Stimulated activated naive CD8-positive, alpha-beta T cell treated with anti-CD3 and anti-CD28 coated beads, Interleukin-15, Interleukin-2, amounts not matched to agents 100 ng/mL and 50 ng/mL, for 24 hours (primary cell): ENCODE results near the gene HOXD1.

Experiments
- H3K27ac Mint-ChIP-seq: one replicate; pipeline ENCODE4 v1.8.0; 2021; ENCODE audit warnings: mild to moderate bottlenecking, mixed read lengths
- H3K27me3 Mint-ChIP-seq: one replicate; pipeline ENCODE4 v1.8.0; 2021; ENCODE audit warnings: mixed read lengths
- H3K36me3 Mint-ChIP-seq: one replicate; pipeline ENCODE4 v1.8.0; 2021; ENCODE audit warnings: low read depth, mixed read lengths
- H3K4me1 Mint-ChIP-seq: one replicate; pipeline ENCODE4 v1.8.0; 2021; ENCODE audit warnings: low read depth, mixed read lengths
- H3K4me3 Mint-ChIP-seq: one replicate; pipeline ENCODE4 v1.8.0; 2021; ENCODE audit warnings: mild to moderate bottlenecking, mixed read lengths
- H3K9me3 Mint-ChIP-seq: one replicate; pipeline ENCODE4 v1.8.0; 2021; ENCODE audit warnings: mixed read lengths

The HOXD1 gene

GRCh38 chr2:176211110-176211509 is 22.6 kb downstream of the HOXD1 start:
- H3K9me3 Mint-ChIP-seq = no peaks in the 10 kb centered on the region
- H3K27me3 Mint-ChIP-seq = peaks cover 18% of the 10 kb centered on the region
- no peaks in the 10 kb centered on the region for H3K36me3 Mint-ChIP-seq
- no peak overlapping the region for H3K27ac Mint-ChIP-seq
- no peaks in the 10 kb centered on the region for H3K4me1 Mint-ChIP-seq
- no peak overlapping the region for H3K4me3 Mint-ChIP-seq

- Mint-ChIP-seq H3K9me3 (no peaks in the 10 kb centered on the region), H3K27me3 (peaks cover 18% of the 10 kb centered on the region), H3K36me3 (no peaks in the 10 kb centered on the region), H3K27ac (no peak overlapping the region), H3K4me3 (no peak overlapping the region), H3K4me1 (no peaks in the 10 kb centered on the region)
Observed at GRCh38 chr2:176212276-176212675, 23.8 kb downstream of the HOXD1 start.

DNA sequence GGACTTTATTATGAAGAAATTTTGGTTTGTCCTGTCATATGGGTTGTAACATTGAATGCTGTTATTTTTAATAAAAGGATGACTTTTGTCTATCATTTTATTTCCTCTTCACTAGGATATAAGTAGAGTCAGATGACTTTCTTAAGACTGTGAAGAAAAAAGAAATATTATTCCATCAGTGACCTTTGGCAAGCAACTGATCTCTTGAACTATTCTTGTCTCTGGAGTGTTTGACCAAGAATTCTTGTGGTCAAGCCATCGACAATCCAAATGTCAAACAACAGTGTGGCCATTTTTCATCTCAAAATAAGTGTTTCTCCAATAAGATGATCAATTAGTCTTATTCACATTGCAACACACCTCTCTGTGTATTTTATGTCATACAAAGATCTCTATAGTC is 24.9 kb downstream of the HOXD1 start:
- H3K36me3 Mint-ChIP-seq = no peaks in the 10 kb centered on the region
- H3K4me1 Mint-ChIP-seq = no peaks in the 10 kb centered on the region
- no peaks in the 10 kb centered on the region for H3K9me3 Mint-ChIP-seq
- no peak overlapping the region for H3K27ac Mint-ChIP-seq
- no peak overlapping the region for H3K4me3 Mint-ChIP-seq
- H3K27me3 Mint-ChIP-seq = peaks cover 18% of the 10 kb centered on the region

GRCh38 chr2:176227874-176228273 is 39.4 kb downstream of the HOXD1 start:
- no peaks in the 10 kb centered on the region for H3K4me1 Mint-ChIP-seq
- no peak overlapping the region for H3K4me3 Mint-ChIP-seq
- no peaks in the 10 kb centered on the region for H3K9me3 Mint-ChIP-seq
- no peak overlapping the region for H3K27ac Mint-ChIP-seq
- H3K36me3 Mint-ChIP-seq = no peaks in the 10 kb centered on the region
- H3K27me3 Mint-ChIP-seq = peaks cover 65% of the 10 kb centered on the region

DNA sequence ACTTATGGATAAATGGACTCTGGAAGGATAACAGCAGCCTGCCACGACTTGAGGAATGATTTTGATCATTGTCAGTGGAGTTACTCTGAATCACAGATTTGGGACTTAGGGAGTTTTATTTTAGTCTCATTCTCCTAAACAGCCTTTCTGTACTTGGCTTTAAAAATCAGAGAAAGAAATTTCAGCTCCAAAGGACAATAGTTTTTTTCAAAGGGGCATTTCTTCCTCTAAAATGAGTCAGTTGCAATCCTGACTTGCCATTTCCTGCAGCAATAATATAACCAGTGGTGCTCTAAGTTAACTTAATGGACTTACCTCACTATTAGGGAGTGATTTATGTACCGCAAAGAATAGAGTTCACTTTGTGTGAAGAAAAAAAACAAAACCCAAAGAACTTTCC is 45.7 kb downstream of the HOXD1 start:
- Mint-ChIP-seq H3K4me1 (no peaks in the 10 kb centered on the region), H3K4me3 (no peak overlapping the region), H3K27me3 (peaks cover 71% of the 10 kb centered on the region), H3K36me3 (no peaks in the 10 kb centered on the region), H3K27ac (no peak overlapping the region), H3K9me3 (no peaks in the 10 kb centered on the region)

- Mint-ChIP-seq H3K4me3 (no peak overlapping the region), H3K9me3 (no peaks in the 10 kb centered on the region), H3K4me1 (no peaks in the 10 kb centered on the region), H3K36me3 (no peaks in the 10 kb centered on the region), H3K27me3 (peaks cover 69% of the 10 kb centered on the region), H3K27ac (no peak overlapping the region)
Observed at GRCh38 chr2:176234940-176235339, 46.5 kb downstream of the HOXD1 start.

DNA sequence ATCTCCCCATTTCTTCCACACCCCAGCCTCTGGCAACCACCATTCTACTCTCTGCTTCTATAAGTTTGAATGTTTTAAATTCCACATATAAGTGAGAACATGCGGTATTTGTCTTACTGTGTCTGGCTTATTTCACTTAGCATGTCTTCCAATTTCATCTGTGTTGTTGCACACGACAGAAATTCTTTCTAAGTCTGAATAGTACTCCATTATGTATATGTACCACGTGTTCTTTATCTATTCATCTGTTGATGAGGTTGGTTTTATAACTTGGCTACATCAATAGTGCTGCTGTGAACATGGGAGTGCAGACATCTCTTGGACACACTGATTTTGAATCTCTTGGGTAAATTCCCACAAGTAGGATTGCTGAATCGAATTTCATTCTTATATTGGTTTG is 49.0 kb downstream of the HOXD1 start:
- Mint-ChIP-seq H3K27me3 (peaks cover 59% of the 10 kb centered on the region), H3K9me3 (no peaks in the 10 kb centered on the region), H3K4me3 (no peak overlapping the region), H3K4me1 (no peaks in the 10 kb centered on the region), H3K36me3 (no peaks in the 10 kb centered on the region), H3K27ac (no peak overlapping the region)

DNA sequence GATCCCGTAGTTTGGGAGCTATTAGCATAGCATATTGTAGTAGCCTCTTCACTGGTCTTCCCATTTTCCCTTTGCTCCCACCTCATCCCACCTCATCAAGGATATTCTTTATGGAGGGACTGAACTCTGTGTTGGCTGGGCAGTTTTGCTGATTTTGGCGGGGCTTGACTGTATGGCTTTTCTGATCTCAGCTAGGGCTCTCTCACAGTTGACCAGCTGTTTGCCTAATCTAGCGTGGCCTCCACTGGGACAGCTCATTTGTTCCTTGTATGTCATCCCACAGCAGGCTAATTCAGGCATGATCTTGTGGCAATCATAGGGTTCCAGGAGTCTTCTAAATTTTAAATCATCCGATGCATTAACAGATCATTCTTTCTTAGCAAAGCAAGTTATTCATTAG is 50.6 kb downstream of the HOXD1 start:
- H3K4me3 Mint-ChIP-seq = no peak overlapping the region
- no peaks in the 10 kb centered on the region for H3K9me3 Mint-ChIP-seq
- H3K27me3 Mint-ChIP-seq = peaks cover 57% of the 10 kb centered on the region

GRCh38 chr2:176240301-176240700 is 51.8 kb downstream of the HOXD1 start:
- Mint-ChIP-seq H3K36me3 (no peaks in the 10 kb centered on the region), H3K27me3 (peaks cover 48% of the 10 kb centered on the region), H3K4me1 (no peaks in the 10 kb centered on the region), H3K9me3 (no peaks in the 10 kb centered on the region), H3K27ac (no peak overlapping the region), H3K4me3 (no peak overlapping the region)

More for the DNA sequence above, 50.6 kb downstream of the HOXD1 start:
- no peaks in the 10 kb centered on the region for H3K36me3 Mint-ChIP-seq
- H3K27ac Mint-ChIP-seq = no peak overlapping the region
- H3K4me1 Mint-ChIP-seq = no peaks in the 10 kb centered on the region
